Measurements from ENCODE around the gene RFX8.
"Not testable (repeated sequence)": the region's sequence is repeated elsewhere in the genome, so short reads cannot be mapped to it uniquely, and the experiment has no call there.

Gene RFX8

DNA sequence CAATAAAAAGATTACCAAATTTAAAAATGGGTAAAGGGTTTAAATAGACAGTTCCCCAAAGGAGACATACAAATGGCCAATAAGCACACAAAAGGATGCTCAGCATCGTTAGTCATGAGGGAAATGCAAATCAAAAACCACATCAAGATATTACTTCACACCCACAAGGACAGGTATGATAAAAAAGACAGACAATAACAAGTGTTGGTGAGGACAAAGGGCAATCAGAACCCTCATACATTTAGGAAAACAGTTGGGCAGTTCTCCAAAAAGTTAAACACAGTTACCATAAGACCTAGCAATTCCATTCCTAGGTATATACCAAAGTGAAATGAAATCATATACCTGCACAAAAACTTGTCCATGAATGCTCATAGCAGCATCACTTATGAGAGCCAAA lies 102.1 kb downstream of the RFX8 start:
- no peak for DNase-seq

DNA sequence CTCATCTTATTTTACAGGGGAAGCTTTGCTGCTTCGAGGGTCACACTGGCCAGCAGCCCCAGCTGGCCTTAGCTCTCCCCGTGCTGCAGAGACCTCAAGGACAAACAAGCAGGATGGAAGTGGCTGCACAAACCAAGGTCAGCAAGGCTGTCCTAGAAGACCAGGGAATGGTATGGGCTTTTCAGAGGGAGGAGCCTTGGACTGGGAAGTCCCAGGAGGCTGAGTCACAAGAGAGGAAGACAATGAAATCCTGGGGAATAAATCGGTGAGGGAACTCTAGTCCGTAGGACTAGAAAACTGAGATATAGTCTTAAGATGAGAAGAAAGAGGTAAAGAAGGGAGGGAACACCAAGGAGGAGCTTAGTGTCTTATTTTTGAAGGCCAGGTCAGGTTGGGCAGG lies 103.3 kb downstream of the RFX8 start:
- no peak for DNase-seq

DNA sequence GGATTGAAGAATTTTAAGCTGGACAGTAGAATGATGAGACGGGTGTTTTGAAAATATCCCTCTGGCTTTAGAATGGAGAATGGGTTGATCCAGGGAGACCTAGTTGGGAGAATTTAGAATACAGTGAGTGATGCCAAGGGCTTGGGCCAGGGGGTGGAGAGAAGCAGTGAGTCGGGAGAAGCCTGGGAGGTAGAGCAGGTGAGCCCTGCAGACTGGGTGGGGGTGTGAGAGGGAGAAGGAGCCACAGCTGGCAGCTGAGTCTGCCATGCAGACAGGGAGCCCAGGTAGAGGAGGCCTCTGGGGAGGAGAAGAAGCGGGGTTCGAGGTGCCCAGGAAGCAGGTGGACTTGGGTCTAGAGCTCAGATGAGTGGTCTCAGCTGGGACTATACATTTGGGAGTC lies 105.8 kb downstream of the RFX8 start:
- DNase-seq = no peak

DNA sequence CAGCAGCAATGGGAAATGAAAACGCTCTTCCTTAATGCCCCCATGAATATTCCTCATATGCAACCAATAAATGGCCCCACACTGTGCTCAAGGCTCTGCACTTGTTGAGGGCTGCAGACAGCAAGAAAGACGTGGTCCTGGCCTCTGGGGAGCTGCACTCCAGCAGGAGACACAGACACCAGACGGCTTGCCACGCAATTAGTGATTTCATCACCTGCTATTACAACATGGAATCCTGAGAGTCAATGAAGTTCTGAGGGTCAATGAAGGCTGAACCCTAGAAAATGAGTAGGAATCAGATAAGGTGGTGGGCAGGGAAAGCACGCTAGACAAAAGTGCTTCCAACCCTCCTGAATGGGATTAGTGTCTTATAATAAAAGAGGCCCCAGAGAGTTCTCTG lies 106.5 kb downstream of the RFX8 start:
- no peak for DNase-seq

DNA sequence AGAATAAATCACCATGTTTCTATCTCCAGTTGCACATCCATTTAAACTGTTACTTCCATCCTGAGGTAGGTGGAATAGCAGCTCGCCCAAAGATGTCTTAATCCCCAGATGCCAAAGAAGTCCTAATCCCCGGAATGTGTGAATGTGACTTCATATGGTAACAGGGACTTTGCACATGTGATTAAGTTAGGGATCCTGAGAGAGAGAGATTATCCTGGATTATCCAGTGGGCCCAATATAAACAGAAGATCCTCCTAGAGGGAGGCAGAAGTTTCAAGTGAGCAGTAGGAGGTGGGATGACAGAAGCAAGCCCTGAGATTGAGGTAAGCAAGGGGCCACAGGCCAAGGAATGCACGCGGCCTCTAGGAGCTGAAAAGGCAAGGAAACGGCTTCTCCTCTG lies 107.4 kb downstream of the RFX8 start:
- no peak for DNase-seq

DNA sequence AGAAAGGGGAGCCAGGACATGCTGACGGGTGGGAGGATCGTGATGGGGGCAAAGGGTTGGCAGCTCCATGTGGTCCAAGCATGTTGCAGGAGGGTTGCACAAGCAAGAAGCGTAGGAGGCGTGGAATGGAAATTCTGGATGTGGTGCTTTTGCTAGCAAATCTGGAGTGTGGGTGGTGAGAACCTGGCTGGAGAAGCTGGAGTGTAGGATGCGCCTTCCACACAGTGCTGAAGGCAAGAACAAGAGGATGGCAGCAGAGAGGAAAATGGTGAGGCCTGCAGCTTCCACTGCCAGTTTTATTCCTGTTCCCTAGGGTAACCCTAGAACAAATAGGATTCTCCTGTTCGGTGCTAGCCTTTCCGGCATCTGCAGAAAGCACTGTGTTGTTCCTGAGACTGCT lies 110.0 kb downstream of the RFX8 start:
- no peak for DNase-seq

DNA sequence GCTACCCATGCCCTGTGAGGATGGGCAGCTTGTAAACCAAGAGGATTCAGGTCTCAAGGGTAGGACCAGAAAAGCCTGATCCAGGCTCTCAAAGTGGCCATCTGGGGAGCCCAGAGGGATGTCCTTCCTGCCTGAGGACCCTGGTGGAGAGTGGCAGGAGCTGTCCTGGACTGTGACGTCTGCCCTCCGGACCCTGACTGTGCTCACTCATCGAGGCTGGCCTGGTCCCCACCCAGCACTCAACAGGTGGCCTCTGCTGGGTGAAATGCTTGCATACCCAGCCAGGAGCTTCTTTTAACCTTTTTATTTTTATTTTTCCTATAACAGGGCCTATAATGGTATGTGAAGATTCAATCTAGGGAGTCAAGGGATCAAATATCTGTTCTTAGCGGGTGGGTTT lies 112.1 kb downstream of the RFX8 start:
- no peak for DNase-seq

DNA sequence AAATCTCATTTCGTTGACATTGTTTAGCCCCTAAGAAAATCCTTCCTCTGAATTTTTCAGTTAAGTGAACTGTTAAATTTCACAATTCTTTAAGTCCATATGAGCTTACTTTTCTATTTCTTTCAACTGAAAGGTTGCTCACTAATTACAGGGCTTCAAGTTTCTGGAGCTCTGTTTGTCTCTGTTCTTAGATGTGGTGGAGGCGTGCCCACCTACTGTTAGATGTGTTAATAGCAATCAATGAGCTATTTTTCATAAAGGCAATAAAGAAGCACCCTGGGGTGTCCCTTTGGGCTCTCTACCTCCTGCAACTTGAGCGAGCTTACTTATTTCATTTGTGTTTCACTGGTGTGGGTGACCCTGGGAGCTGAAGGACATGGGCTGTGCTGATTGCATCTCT lies 112.6 kb downstream of the RFX8 start:
- no peak for DNase-seq

DNA sequence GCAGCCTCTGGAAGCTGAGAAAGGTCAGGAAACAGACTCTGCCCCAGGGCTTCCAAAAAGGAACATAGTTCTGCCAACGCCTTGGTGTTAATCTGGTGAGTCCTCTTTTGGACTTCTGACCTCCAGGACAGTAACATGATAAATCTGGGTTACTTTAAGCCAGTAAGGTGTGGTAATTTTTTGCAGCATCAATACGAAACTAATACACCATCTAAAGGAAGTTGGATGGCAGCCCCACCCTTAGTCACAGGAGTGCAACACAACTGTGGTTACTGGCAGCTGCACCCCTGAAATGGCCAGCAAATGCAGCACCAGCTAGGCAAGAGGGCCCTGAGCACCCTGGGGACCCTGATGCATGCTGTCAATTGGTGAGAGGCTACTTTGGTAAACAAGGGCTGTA lies 113.4 kb downstream of the RFX8 start:
- DNase-seq = no peak

DNA sequence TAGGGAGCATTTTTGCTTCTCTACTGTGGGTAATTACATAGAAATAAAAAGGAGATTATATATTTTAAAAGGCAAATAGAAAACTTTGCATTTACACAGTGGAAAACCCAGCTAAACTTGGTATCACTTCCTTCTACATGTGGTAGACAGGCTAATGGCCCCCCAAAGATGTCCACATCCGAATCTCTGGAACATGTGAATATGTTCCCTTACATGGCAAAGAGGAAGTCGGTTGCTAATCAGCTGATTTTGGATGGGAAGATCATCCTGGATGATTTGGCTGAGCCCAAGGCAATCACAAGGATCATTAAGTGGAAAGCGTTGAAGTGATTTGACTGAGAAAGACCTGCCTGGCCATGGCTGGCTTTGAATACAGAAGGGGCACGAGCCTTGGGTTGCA lies 113.8 kb downstream of the RFX8 start:
- no peak for DNase-seq

DNA sequence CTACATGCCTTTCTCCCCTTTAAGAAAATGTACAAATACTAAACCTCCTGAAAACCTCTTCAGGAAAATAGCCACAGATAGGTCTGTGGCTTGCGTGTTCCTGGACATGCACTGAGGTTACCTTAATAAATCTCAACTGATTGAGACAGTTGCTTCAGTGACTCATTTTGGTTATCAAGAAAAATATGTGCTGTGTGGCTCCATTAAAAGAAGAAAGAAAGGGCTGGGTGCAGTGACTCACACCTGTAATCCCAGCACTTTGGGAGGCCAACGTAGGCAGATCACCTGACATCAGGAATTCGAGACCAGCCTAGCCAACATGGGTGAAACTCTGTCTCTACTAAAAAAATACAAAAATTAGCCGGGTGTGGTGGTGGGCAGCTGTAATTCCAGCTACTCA lies 114.7 kb downstream of the RFX8 start:
- DNase-seq = peak; percentile 62

DNA sequence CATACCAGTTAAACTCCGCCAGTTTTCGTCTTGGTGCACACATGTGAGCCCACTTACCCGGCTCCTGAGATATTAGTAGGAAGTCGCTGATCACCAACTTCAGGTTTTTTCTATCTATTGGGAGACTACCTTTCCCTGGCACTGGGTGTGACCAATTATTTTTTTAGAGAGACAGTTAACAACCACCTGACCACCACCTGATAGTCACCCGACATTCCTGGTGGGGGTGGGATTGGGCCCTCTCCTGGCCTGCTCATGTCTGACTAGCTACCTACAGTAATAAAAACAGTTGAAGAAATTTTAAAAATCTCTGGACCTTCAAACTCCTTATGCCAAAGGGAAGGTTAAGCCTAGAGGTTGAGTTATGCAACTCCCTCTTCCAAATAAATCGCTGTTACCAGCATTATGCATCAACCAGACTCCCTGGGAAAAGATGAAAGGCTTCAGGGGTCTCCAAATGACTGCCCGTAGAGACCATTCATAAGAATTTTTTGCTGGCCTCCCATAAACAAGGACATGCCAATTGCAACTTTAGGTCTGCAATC lies 115.4 kb downstream of the RFX8 start:
- DNase-seq = no peak

DNA sequence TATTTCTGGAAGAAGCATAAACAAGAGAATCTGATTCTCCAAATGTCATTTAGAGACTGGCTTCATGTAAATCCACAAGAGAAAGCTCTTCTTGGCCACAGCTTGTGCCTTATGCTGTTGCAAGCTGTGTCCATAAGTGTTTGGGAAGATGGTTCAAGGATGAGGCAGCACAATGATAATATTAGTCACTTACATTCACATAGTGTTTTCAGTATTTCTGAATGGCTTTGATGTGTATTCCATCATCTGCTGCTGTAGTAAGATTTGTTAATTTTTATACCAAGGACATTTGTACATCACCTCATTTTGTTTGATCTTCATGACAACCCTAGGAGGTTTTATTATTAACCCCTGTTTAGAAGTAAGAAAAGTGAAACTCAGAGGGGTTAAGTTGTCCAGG lies 117.5 kb downstream of the RFX8 start:
- DNase-seq = peak; percentile 30

DNA sequence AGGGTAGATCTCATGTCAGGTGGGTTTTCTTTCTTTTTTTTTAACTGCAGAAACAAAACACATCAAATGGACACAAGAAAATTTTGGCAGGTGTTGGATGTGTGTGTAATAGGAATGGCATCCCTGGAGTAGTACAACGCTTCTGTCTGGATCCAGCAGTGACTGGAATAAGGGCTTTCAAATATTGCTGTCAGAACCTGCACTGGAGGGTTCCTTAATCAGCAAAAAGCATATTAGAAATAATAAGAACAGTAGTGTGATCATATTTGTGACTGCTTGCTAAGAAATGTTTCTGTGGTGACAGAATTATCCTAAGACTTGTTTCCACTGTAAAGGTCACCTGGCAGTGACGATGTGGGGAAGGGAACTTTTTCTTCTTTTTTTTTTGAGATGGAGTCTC lies 118.4 kb downstream of the RFX8 start:
- no peak for DNase-seq

DNA sequence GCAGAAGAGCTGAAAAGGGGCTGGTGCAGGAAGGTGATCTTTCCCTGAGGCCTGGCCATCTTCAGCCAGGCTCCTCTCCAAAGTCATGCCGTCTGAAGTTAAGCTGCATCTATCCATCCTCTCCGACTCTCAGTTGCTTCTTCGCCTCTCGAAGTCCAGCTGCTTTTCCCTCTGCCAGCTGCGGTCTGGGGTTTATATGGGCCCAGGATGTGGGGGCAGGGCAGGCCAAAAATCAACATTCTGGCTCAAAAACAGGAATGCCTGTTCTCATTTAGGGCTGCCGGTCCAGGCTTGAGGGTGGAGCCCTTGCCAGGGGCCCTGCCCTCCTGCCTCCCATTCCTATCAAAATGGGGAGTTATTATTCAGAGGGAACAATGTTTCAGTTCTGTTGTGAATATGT lies 118.9 kb downstream of the RFX8 start:
- no peak for DNase-seq

DNA sequence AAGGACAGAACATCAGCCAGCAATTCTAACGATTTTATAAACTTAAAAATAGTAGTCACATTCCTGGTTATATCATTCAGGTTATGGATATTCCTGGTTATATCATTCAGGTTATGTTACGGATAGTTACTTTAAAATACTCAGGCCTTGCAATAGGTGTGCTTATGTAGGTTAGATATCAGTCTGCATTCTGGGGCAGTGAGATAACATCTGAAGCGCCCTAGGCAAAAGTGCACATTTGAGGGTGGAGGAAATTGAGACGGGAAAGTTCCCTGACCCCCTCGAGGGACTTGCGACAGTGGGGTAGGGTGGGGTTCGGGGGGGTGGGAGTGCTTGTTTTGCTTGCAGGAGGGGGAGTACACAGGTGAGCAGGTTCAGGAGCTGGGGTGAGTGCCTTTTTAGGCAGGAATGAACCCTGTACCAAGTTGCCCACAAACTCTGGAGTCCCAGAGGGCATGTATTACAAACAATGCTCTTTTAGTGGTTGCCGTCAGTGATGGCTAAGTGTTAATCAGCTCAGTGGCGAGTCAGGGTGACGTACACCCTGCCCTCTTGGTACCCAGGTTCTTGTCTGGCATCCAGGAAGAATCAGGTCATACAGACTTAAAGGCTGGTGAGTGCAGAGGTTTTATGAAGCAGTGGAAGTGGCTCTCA lies 119.4 kb downstream of the RFX8 start:
- no peak for DNase-seq

DNA sequence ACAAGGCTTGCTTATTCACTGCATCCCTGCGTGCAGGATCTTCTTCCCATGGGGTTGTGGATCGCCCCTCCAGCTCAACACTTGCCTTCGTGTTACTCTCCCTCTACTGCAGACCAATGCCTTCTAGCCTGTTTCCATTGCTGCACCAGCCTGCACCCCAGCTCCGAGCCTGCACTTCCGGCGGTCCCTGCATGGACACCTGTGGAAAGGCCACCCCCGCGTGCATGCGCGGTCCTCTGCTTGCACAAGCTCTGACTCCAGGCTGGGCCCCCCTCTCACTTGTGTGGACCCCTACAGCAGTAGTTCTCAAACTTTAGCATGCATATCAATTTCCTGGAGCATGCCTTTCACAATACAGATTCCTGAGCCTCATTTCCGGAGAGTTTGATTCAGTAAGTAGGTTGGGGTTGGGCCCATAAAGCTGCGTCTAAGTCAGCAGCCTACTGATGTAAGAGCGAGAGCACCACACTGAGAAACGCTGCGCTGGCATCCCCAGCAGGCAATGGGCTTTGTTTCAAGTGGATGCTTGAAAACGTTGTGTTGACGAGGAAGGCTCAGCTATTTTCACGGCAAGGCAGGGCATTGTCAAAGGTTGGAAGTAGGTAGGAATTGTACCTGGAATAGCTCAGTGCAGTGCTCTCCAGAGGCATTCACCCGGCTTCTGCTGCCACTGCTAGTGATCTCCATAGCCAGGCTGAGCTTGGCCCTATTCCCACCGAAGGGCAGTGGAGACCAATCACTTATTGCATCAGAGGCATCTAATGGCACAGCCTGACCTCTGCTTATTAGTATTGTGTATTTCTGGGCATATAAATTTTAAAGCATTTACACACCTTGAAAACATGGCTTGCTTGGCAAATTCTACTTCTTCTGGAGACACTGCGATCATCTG lies 120.2 kb downstream of the RFX8 start:
- DNase-seq = no peak

DNA sequence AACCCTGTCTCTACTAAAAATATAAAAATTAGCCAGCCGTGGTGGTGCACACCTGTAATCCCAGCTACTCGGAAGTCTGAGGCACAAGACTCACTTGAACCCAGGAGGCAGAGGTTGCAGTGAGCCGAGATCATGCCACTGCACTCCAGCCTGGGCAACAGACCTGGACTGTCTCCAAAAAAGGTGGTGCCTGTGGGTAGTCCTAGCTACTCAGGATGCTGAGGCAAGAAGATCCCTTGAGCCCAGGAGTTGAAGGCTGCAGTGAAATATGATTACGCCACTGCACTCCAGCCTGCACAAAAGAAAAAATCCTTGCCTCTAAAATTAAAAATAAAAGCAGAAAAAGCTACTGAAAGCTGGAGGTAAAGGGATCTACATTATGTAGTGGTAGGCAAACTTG lies 122.3 kb downstream of the RFX8 start:
- DNase-seq = not testable (repeated sequence)

DNA sequence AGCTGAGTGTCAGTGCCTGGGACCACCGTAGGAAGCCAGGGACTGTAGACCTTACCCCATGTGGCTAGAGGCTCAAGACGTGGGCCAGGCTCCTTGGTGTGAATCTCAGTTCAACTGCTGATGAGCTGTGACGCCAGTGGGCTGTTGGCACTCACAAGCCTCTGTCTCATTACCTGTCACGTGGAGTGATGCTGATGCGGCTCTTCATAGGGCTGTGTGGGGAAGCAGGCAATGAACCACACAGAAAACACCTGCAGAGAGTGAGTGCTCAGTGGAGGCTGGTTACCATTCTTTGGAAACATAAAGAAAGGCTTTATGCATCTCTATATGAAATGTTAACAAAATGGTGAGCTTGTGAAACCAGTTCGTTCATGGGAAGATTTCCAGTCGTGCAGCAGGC lies 123.7 kb downstream of the RFX8 start:
- no peak for DNase-seq

DNA sequence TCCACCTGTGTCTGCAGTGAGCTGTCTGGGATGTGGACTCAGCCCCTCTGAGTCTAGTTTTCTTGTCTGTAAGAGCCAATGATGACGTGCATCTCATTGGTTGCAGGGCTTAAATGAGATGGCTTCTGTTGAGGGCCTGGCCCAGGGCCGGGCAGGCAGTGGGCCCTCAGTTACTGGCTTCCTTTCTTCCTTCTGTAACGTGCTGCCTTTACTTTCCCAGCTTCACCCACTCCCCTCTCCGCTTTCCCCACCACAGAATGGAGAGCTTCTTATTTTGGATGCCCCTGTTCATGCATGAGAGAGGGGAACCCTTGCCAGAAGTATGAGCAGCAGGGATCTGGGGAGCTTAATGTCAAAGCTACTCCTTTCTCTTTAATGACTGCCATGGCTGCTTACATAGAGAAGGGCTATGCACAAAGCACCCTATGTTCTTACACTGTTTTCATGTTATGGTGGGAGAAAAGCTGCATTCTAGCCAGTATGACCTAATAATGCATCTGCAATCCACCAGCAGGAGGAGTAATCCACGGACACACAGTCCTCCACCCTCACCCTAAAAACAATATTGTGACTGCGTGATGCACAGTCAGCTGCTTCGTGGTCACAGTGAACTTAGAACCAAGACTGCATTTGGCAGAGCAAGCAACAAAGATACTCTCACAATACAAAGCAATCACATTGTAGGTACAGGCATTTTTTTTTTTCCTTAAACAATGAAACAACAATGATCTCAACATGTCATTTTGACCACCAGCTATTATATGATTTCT lies 124.8 kb downstream of the RFX8 start:
- DNase-seq = peak; percentile 36

DNA sequence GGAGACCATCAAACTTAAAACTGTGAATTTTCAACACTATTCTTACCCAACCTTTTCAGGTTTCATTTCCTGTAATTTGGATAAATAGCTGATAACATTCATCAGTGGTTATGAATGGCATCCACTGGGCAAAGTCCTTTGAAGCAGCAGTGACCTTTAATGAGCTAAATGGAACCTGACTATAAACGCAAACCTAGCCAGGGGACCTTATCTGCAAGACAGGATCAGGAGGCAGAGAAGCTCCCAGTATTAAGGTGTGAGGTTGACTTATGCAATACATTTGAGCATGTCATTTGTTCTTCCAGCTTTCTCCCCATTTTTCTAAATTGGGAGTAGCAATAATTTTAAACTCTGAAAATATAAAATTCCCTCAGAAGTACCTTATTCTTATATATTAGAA lies 126.0 kb downstream of the RFX8 start:
- DNase-seq = no peak

Data from kidney glomerular epithelial cell (primary cell).